H1 (cell line): ENCODE results near the gene ABCA2. TPM values are rescaled to one million over a fixed set of nuclear protein-coding genes. Genes with fewer than 3 reads are reported as not detected.

Source experiments
- BCL11A ChIP-seq, 2 experiments: IDR thresholded peaks; one replicate each; pipeline ENCODE4 v1.6.1; 2011; ENCODE audit warnings: low read depth in 2 of 2, low read length in 2 of 2, mild to moderate bottlenecking in 2 of 2
- BRCA1 ChIP-seq: IDR thresholded peaks from 2 replicates; pipeline ENCODE4 v1.6.1; 2012; ENCODE audit warnings: low read depth, low read length, improper control_type of control experiment
- CBX8 ChIP-seq: fragments of 300-800, 300-1000 bp; sonication (generic); IDR thresholded peaks from 2 replicates; pipeline ENCODE4 v1.7.1; 2016; ENCODE audit warnings: low read depth, low read length, borderline replicate concordance
- CHD1 ChIP-seq: IDR thresholded peaks from 2 replicates; pipeline ENCODE4 v1.6.1; 2012; ENCODE audit warnings: low read depth, low read length, improper control_type of control experiment
- CHD2 ChIP-seq: IDR thresholded peaks from 2 replicates; pipeline ENCODE4 v1.6.1; 2012; ENCODE audit warnings: low read length, improper control_type of control experiment
- GABPA ChIP-seq: IDR thresholded peaks from 2 replicates; pipeline ENCODE4 v1.6.1; 2011; ENCODE audit warnings: mild to moderate bottlenecking, low read length, moderate library complexity, borderline replicate concordance; ENCODE audit not compliant: insufficient read depth
- GTF2F1 ChIP-seq: IDR thresholded peaks from 2 replicates; pipeline ENCODE4 v1.6.1; 2012; ENCODE audit warnings: low read depth, low read length, improper control_type of control experiment, borderline replicate concordance
- HDAC6 ChIP-seq: IDR thresholded peaks from one replicate; pipeline ENCODE4 v1.7.1; 2012; ENCODE audit warnings: low read depth, mild to moderate bottlenecking, inconsistent platforms, low read length, moderate library complexity
- KDM1A ChIP-seq: fragments of 200-600, 300-600 bp; sonication (generic); IDR thresholded peaks from 2 replicates; pipeline ENCODE4 v1.7.1; 2016; ENCODE audit warnings: mild to moderate bottlenecking, low read length, borderline replicate concordance
- KDM4A ChIP-seq: IDR thresholded peaks from one replicate; pipeline ENCODE4 v1.7.1; 2012; ENCODE audit warnings: low read depth, mild to moderate bottlenecking, moderate library complexity, low read length, inconsistent platforms; ENCODE audit not compliant: severe bottlenecking
- KDM5A ChIP-seq: fragments of 200-600 bp; IDR thresholded peaks from 2 replicates; pipeline ENCODE4 v1.7.1; 2012; ENCODE audit warnings: mild to moderate bottlenecking, low read length, inconsistent platforms, mixed read lengths
- MAFK ChIP-seq: IDR thresholded peaks from 2 replicates; pipeline ENCODE4 v1.6.1; 2012; ENCODE audit warnings: low read depth, mild to moderate bottlenecking, improper control_type of control experiment, low read length
- POLR2A ChIP-seq, 2 experiments: IDR thresholded peaks; 1 replicate in 1 of 2; 2 replicates in 1 of 2; pipeline ENCODE4 v1.6.1; 2011; ENCODE audit warnings: low read depth in 2 of 2, low read length in 2 of 2, mild to moderate bottlenecking in 2 of 2; ENCODE audit errors: control extremely low read depth in 1 of 2
- SAP30 ChIP-seq: fragments of 300-600 bp; sonication (generic); IDR thresholded peaks from 2 replicates; pipeline ENCODE4 v1.7.1; 2012; ENCODE audit warnings: low read length, moderate library complexity, mild to moderate bottlenecking, inconsistent platforms; ENCODE audit not compliant: insufficient read depth, insufficient replicate concordance
- SIRT6 ChIP-seq: IDR thresholded peaks from one replicate; pipeline ENCODE4 v1.7.1; 2012; ENCODE audit warnings: low read length, inconsistent platforms
- SIX5 ChIP-seq: IDR thresholded peaks from 2 replicates; pipeline ENCODE4 v1.6.1; 2011; ENCODE audit warnings: mild to moderate bottlenecking, low read depth, low read length
- SRF ChIP-seq: IDR thresholded peaks from 2 replicates; pipeline ENCODE4 v1.6.1; 2011; ENCODE audit warnings: mild to moderate bottlenecking, low read depth, low read length, moderate library complexity
- TAF1 ChIP-seq: IDR thresholded peaks from 2 replicates; pipeline ENCODE4 v1.6.1; 2011; ENCODE audit warnings: mild to moderate bottlenecking, low read depth, low read length
- TAF7 ChIP-seq: optimal IDR thresholded peaks from 2 replicates; pipeline ENCODE3; 2011; ENCODE audit warnings: low read depth, mild to moderate bottlenecking, inconsistent platforms, low read length, moderate library complexity, borderline replicate concordance
- TEAD4 ChIP-seq: IDR thresholded peaks from 2 replicates; pipeline ENCODE4 v1.6.1; 2012; ENCODE audit warnings: low read depth, low read length, inconsistent platforms, mixed read lengths
- polyA plus RNA-seq, 7 experiments: library from polyadenylated mRNA; depleted of rRNA in 3 of 7; stranded (reverse) in 5 of 7; unstranded in 2 of 7; fragments of >200 nt in 5 of 7; fragments of 200-250 nt in 2 of 7; gene quantifications; 1 replicate in 5 of 7; 2 replicates in 1 of 7; 4 replicates in 1 of 7; pipeline versions ENCODE4 v1.2.1 to v1.2.3, GENCODE V29; 2011 to 2013; ENCODE audit warnings: missing spikeins in 2 of 7, mixed read lengths in 2 of 7
- total RNA-seq: library from RNA; stranded (reverse); fragmentation: NEBNext Ultra II Directional; extraction: Animal tissue kit (Norgen Biotek cat#: 25700); gene quantifications from 2 replicates; pipeline ENCODE4 v1.2.1, GENCODE V29; 2021
- TF ChIP-seq, protein P1 (sequence below): IDR thresholded peaks from 2 replicates; pipeline ENCODE4 v1.6.1; 2012; ENCODE audit warnings: inconsistent platforms
- TF ChIP-seq, protein P2 (sequence below): IDR thresholded peaks from 2 replicates; pipeline ENCODE4 v1.6.1; 2012; ENCODE audit warnings: inconsistent platforms

Gene ABCA2
- total and polyA plus RNA-seq, 2 of the 8 experiments (the other 6 are each of a cell fraction or from before 2014, with no cell fraction given): 12.5 to 14.3 TPM

DNA sequence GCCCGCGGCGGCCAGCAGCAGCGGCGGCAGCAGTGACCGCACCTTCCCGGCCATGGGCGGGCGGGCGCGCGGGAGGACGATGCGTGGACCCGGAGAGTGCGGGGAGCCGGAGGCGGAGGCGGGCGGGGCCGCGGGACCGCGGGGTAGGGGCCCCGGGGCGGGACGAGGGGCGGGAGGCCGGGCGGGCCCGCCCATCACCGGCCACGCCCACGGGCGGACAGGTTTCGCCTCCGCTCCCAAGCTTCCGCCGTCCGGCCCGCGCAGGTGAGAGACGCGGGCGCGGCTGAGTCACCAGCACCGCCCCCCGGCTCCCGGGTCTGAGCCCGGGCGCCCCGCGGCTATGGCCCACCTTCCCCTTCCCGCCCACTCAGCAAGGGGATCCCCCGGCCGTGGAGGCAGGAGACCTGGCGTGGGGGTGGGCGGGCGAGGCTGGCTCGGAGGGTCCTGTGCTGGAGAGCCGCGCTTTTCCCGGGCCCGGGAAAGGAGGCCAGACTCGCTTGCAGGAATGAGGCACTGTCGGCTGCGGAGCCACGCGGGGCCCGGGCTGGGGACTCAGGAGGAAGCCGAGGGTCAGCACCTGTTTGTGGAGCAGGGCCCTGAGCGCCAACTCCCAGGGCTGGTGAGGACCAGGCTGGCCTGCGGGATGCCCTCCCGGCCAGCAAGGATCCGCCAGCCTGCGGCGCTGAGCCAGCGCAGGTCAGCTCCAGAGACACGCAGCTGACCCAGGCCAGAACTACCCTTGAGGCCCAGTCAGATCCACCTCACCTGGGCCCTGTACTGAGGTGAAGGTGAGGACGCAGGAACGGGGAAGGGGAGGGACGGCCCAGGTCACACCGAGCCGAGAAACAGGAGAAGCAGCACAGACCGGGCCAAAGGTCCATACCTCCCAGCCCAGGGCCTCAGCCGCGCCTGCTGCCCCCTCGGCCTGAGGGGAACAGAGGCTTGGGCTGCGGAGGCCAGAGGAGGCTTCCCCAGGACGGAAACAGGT lies 26.2 kb upstream of the ABCA2 start, which contains the start of gene ENTPD2 (continued):
- TF ChIP-seq TAF7: no peak
- no peak for TF ChIP-seq TAF1
- no peak for TF ChIP-seq CBX8
- no peak for TF ChIP-seq CHD2
- TF ChIP-seq CHD1: no peak
- no peak for TF ChIP-seq GTF2F1
- TF ChIP-seq, protein P1, sequence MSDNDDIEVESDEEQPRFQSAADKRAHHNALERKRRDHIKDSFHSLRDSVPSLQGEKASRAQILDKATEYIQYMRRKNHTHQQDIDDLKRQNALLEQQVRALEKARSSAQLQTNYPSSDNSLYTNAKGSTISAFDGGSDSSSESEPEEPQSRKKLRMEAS: 0 out of 2 replicates have a peak, but pooled peaks have one; percentile 37
- TF ChIP-seq BCL11A (IDR thresholded peaks at IDR 0.05; ENCODE audit: low read depth in 2 of 2, low read length in 2 of 2): no peak
- TF ChIP-seq KDM5A: no peak
- no peak for TF ChIP-seq SAP30
- TF ChIP-seq SRF: no peak
- TF ChIP-seq POLR2A (IDR thresholded peaks at IDR 0.05; ENCODE audit: control extremely low read depth in 1 of 2, low read depth in 2 of 2, low read length in 2 of 2): no peak
- no peak for TF ChIP-seq GABPA
- TF ChIP-seq KDM1A: no peak
- TF ChIP-seq SIRT6: no peak
- peak; percentile 55 for TF ChIP-seq KDM4A
- TF ChIP-seq TEAD4: no peak
- no peak for TF ChIP-seq BRCA1
- TF ChIP-seq, protein P2, sequence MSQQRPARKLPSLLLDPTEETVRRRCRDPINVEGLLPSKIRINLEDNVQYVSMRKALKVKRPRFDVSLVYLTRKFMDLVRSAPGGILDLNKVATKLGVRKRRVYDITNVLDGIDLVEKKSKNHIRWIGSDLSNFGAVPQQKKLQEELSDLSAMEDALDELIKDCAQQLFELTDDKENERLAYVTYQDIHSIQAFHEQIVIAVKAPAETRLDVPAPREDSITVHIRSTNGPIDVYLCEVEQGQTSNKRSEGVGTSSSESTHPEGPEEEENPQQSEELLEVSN: peak; percentile 57
- no peak for TF ChIP-seq HDAC6
- no peak for TF ChIP-seq SIX5
- no peak for TF ChIP-seq MAFK
